Measurements from ENCODE around the gene FCHSD1.

The FCHSD1 gene

DNA sequence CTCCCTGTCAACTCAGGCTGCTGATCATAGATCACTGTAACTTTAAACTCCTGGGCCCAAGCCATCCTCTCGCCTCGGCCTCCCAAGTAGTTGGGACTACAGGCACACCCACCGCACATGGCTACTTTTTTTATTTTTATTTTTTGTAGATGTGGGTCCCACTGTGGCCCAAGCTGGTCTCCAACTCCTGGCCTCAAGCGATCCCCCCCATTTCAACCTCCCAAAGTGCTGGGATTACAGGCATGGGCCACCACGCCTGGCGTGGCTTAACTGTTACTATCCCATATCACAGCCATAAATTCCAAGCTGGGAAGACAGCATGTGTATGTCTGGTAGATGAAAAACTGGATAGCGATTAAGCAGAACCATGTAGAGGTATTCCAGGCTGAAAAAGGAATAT is 15.6 kb downstream of the FCHSD1 start:
- peak overlapping the region; percentile 91 for H3K4me3 ChIP-seq (replicated peaks; ENCODE audit: low read depth, low read length)
- H3K27me3 ChIP-seq (replicated peaks; ENCODE audit: control insufficient read depth, insufficient read depth, low read length) = no peaks in the 10 kb centered on the region
- peaks cover 3% of the 10 kb centered on the region for H3K36me3 ChIP-seq (ENCODE audit: control insufficient read depth, insufficient read depth, low read length)
- DNase-seq (ENCODE audit: extremely low read depth, insufficient read length) = no peak
- TF ChIP-seq, protein P1, sequence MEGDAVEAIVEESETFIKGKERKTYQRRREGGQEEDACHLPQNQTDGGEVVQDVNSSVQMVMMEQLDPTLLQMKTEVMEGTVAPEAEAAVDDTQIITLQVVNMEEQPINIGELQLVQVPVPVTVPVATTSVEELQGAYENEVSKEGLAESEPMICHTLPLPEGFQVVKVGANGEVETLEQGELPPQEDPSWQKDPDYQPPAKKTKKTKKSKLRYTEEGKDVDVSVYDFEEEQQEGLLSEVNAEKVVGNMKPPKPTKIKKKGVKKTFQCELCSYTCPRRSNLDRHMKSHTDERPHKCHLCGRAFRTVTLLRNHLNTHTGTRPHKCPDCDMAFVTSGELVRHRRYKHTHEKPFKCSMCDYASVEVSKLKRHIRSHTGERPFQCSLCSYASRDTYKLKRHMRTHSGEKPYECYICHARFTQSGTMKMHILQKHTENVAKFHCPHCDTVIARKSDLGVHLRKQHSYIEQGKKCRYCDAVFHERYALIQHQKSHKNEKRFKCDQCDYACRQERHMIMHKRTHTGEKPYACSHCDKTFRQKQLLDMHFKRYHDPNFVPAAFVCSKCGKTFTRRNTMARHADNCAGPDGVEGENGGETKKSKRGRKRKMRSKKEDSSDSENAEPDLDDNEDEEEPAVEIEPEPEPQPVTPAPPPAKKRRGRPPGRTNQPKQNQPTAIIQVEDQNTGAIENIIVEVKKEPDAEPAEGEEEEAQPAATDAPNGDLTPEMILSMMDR (IDR thresholded peaks at IDR 0.05; ENCODE audit: insufficient read depth, low read length, poor library complexity, severe bottlenecking) = no peak

DNA sequence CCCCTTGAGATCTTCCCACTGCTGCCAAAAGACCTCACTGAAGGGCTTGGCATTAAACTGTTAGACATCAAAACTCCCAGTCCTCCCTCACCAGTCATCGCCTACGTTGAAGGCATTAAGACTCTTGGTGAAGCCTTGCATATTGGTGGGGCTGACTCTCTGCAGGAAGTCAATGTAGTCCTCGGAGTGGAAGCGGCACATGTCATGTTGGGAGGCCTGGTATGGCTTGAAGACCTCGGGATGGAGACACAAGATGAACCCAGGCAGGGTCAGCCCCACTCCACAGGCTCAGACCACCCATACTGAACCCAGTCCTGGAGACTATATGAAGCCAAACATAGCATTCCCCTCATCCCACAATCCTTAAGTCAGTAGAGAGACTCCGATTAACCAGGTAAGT is 16.5 kb downstream of the FCHSD1 start:
- TF ChIP-seq, protein P1 (IDR thresholded peaks at IDR 0.05; ENCODE audit: insufficient read depth, low read length, poor library complexity, severe bottlenecking) = no peak
- H3K27me3 ChIP-seq (replicated peaks; ENCODE audit: control insufficient read depth, insufficient read depth, low read length) = no peaks in the 10 kb centered on the region
- no peak for DNase-seq (ENCODE audit: extremely low read depth, insufficient read length)
- peaks cover 4% of the 10 kb centered on the region for H3K36me3 ChIP-seq (ENCODE audit: control insufficient read depth, insufficient read depth, low read length)
- no peak overlapping the region for H3K4me3 ChIP-seq (replicated peaks; ENCODE audit: low read depth, low read length)

DNA sequence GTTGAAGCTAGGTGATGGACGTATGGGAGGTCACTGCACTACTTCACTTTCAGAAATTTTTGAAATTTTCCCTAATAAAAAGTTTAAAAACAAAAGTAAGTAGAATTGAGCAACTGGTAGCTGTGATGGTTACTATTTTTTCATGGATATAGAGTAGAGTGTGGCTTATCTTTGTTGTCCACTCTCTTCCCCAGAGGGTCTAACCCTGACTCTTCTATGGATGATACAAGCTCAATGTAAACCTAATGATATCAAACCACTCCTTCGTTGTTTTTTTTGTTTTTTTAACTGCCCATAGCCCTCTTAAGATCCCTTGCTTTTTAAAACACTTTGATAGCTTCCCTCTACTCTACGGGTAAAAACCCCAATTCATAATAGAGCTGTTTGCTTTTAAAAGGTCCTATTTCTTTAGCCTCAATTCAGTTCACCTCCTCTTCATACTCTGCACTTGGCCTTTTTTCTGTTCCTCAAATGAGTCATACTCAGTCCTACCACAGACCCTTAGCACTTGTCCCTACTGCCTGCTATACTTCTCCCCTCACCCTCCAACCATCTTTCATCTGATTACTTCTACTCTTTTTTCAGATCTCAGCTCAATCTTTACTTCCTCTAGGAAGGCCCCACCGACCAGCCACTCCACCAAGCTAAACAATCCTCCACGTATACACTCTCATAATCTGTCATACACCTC is 17.2 kb downstream of the FCHSD1 start:
- no peaks in the 10 kb centered on the region for H3K27me3 ChIP-seq (replicated peaks; ENCODE audit: control insufficient read depth, insufficient read depth, low read length)
- TF ChIP-seq, protein P1 (IDR thresholded peaks at IDR 0.05; ENCODE audit: insufficient read depth, low read length, poor library complexity, severe bottlenecking) = no peak
- DNase-seq (ENCODE audit: extremely low read depth, insufficient read length) = peak; percentile 56
- H3K4me3 ChIP-seq (replicated peaks; ENCODE audit: low read depth, low read length) = no peak overlapping the region
- peaks cover 10% of the 10 kb centered on the region for H3K36me3 ChIP-seq (ENCODE audit: control insufficient read depth, insufficient read depth, low read length)

DNA sequence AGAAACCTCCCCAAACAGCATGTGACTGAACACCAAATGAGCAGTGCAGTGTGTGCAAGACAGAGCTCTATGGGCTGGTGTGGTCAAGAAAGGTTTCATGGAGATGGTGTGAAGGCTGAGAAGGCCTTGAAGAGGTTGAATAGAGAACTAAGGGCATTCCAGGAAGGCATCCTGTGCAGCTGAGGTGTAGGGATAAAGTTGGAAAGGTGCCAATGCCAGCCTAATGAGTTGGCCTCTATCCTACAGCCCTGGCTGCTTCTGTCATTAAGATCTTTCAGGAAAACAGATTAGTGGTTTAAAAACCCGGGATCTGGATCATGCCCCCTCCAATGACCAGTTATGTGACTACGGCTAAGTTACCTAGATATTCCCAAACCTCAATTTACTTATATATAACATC is 18.6 kb downstream of the FCHSD1 start:
- Histone ChIP-seq H3K36me3 (ENCODE audit: control insufficient read depth, insufficient read depth, low read length) (peaks cover 20% of the 10 kb centered on the region), H3K4me3 (replicated peaks; ENCODE audit: low read depth, low read length) (no peak overlapping the region), H3K27me3 (replicated peaks; ENCODE audit: control insufficient read depth, insufficient read depth, low read length) (no peaks in the 10 kb centered on the region)
- TF ChIP-seq, protein P1 (IDR thresholded peaks at IDR 0.05; ENCODE audit: insufficient read depth, low read length, poor library complexity, severe bottlenecking) = no peak
- no peak for DNase-seq (ENCODE audit: extremely low read depth, insufficient read length)

DNA sequence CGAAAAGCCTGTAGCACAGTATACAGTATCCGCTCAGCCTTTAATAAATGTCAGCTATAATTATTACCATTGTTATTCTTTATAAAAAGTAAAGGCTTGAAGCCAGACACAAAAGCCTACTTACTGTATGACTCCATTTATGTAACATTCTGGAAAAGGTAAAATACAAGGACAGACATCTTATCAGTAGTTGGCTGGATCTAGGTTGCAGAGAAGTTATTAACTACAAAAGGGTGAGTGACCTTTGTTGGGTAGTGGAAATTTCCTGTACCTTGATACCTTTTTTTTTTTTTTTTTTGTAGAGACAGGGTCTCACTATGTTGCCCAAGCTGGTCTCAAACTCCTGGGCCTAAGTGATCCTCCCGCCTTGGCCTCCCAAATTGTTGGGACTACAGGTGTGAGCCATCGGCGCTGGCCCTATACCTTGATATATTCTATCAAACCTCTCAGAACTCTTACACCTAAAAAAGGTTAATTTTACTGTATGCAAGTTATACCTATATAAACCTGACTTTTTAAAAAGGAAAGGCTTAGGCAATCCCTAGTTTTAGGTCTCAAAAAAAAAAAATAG is 20.6 kb downstream of the FCHSD1 start:
- no peak for DNase-seq (ENCODE audit: extremely low read depth, insufficient read length)
- Histone ChIP-seq H3K36me3 (ENCODE audit: control insufficient read depth, insufficient read depth, low read length) (peaks cover 28% of the 10 kb centered on the region), H3K27me3 (replicated peaks; ENCODE audit: control insufficient read depth, insufficient read depth, low read length) (no peaks in the 10 kb centered on the region), H3K4me3 (replicated peaks; ENCODE audit: low read depth, low read length) (no peak overlapping the region)
- TF ChIP-seq, protein P1 (IDR thresholded peaks at IDR 0.05; ENCODE audit: insufficient read depth, low read length, poor library complexity, severe bottlenecking) = no peak

Data from GM06990 (cell line).